Activated T-helper 17 cell treated with anti-CD3 and anti-CD28 coated beads, Interleukin-2, amount 50 U/mL, for 72 hours (primary cell): ENCODE data around the gene NGF. TPM values are rescaled to one million over a fixed set of nuclear protein-coding genes. Genes with fewer than 3 reads are reported as not detected.
"Not testable (repeated sequence)": the region's sequence is repeated elsewhere in the genome, so short reads cannot be mapped to it uniquely, and the experiment has no call there.

Experiments used
- ATAC-seq: fragments of 150-1000 bp; cut with Tn5 transposase; replicated peaks from 2 replicates; pipeline ENCODE4 v1.10.0; 2021; ENCODE audit warnings: mild to moderate bottlenecking, moderate library complexity
- H3K27ac Mint-ChIP-seq: one replicate; pipeline ENCODE4 v1.8.0; 2022; ENCODE audit warnings: mixed read lengths
- H3K27me3 Mint-ChIP-seq: one replicate; pipeline ENCODE4 v1.8.0; 2022; ENCODE audit warnings: mixed read lengths
- H3K36me3 Mint-ChIP-seq: one replicate; pipeline ENCODE4 v1.8.0; 2022; ENCODE audit warnings: low read depth, mild to moderate bottlenecking, mixed read lengths
- H3K4me1 Mint-ChIP-seq: one replicate; pipeline ENCODE4 v1.8.0; 2022; ENCODE audit warnings: mixed read lengths
- H3K4me3 Mint-ChIP-seq: one replicate; pipeline ENCODE4 v1.8.0; 2022; ENCODE audit warnings: mild to moderate bottlenecking, mixed read lengths
- H3K9me3 Mint-ChIP-seq: one replicate; pipeline ENCODE4 v1.8.0; 2022; ENCODE audit warnings: mixed read lengths
- total RNA-seq, 2 donors: library from RNA; stranded (reverse); gene quantifications; one replicate each; pipeline ENCODE4 v1.2.3, GENCODE V29; 2022

Gene NGF
- total RNA-seq, 2 donors from 2014 or later, result not detected

DNA sequence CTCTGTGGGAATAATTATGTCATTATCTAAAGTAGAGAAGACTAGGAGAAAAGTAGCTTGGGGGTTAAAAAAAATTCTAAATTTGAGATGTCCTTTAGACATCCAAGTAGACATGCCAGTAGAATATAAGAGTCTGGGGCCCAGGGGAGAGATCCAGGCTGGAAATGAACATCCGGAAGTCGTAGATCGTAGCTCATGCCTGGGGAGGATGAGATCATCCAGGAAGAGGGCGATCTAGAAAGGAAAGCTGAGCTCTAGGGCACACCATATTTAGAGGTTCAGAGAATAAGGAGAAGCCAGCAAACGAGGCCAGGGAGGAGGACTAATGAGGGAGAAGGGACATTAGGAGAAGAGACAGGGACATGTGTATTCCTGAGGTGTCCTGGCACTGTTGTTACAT is 12.2 kb downstream of the NGF start:
- Mint-ChIP-seq H3K9me3 (no peaks in the 10 kb centered on the region), H3K4me3 (no peak overlapping the region), H3K4me1 (no peaks in the 10 kb centered on the region), H3K27ac (no peak overlapping the region), H3K27me3 (peaks cover 37% of the 10 kb centered on the region), H3K36me3 (no peaks in the 10 kb centered on the region)
- no peak for ATAC-seq

GRCh38 chr1:115324649-115325420 is 13.2 kb downstream of the NGF start:
- Mint-ChIP-seq H3K36me3 (no peaks in the 10 kb centered on the region), H3K9me3 (no peaks in the 10 kb centered on the region), H3K4me3 (no peak overlapping the region), H3K4me1 (no peaks in the 10 kb centered on the region), H3K27ac (no peak overlapping the region), H3K27me3 (peaks cover 37% of the 10 kb centered on the region)
- no peak for ATAC-seq

DNA sequence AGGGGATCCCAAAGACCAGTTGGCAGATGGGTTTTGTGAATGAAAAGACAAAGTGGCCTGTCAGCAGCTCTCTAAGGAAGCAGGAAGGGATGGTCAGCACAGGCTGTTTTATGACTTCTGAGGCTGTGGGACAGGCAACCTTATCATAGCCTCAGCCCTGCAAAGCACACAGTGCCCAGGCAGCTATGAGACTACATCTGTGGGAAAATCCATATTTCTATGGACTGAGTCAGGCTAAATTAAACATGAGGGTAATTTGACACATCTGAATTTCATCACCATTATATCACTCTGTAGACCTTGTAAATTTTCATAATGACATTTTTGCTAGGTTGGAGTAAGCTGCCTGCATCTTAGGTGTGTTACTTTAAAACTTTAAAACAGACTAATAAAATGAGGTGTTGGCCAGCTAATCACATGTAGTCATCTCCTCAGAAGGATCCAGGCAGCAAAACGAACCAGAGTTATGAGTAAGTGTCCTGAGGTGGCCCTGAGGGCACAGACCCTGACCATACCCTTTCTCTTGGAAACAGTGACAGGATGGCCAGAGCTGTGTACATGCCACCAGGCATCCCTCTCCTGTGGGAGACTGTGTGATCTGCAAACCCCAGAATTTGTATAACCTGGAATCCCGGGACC is 14.6 kb downstream of the NGF start:
- Mint-ChIP-seq H3K4me3 (no peak overlapping the region), H3K27me3 (peaks cover 39% of the 10 kb centered on the region), H3K36me3 (no peaks in the 10 kb centered on the region), H3K4me1 (no peaks in the 10 kb centered on the region), H3K9me3 (no peaks in the 10 kb centered on the region), H3K27ac (no peak overlapping the region)
- ATAC-seq, result no peak

- no peaks in the 10 kb centered on the region for H3K36me3 Mint-ChIP-seq
- H3K27ac Mint-ChIP-seq, result no peak overlapping the region
- no peaks in the 10 kb centered on the region for H3K4me1 Mint-ChIP-seq
- peaks cover 39% of the 10 kb centered on the region for H3K27me3 Mint-ChIP-seq
- H3K4me3 Mint-ChIP-seq, result no peak overlapping the region
- no peak for ATAC-seq
- no peaks in the 10 kb centered on the region for H3K9me3 Mint-ChIP-seq
Measured at GRCh38 chr1:115322631-115323030, 15.4 kb downstream of the NGF start.

GRCh38 chr1:115320377-115320776 is 17.7 kb downstream of the NGF start:
- Mint-ChIP-seq H3K36me3 (no peaks in the 10 kb centered on the region), H3K27me3 (peaks cover 29% of the 10 kb centered on the region), H3K4me3 (no peak overlapping the region), H3K27ac (no peak overlapping the region), H3K4me1 (no peaks in the 10 kb centered on the region), H3K9me3 (no peaks in the 10 kb centered on the region)
- ATAC-seq, result no peak

GRCh38 chr1:115319706-115320105 is 18.3 kb downstream of the NGF start:
- Mint-ChIP-seq H3K36me3 (no peaks in the 10 kb centered on the region), H3K27me3 (peaks cover 31% of the 10 kb centered on the region), H3K9me3 (no peaks in the 10 kb centered on the region), H3K4me3 (no peak overlapping the region), H3K27ac (no peak overlapping the region), H3K4me1 (no peaks in the 10 kb centered on the region)
- ATAC-seq, result no peak

- H3K27me3 Mint-ChIP-seq, result peaks cover 19% of the 10 kb centered on the region
- no peaks in the 10 kb centered on the region for H3K4me1 Mint-ChIP-seq
- H3K4me3 Mint-ChIP-seq, result no peak overlapping the region
- no peak for ATAC-seq
- H3K36me3 Mint-ChIP-seq, result no peaks in the 10 kb centered on the region
- no peak overlapping the region for H3K27ac Mint-ChIP-seq
- H3K9me3 Mint-ChIP-seq, result no peaks in the 10 kb centered on the region
Measured at GRCh38 chr1:115317101-115318012, 20.7 kb downstream of the NGF start.

- Mint-ChIP-seq H3K4me1 (no peaks in the 10 kb centered on the region), H3K27ac (no peak overlapping the region), H3K36me3 (no peaks in the 10 kb centered on the region), H3K4me3 (no peak overlapping the region), H3K9me3 (no peaks in the 10 kb centered on the region), H3K27me3 (peaks cover 15% of the 10 kb centered on the region)
- ATAC-seq, result no peak
Measured at GRCh38 chr1:115314765-115315164, 23.3 kb downstream of the NGF start.

DNA sequence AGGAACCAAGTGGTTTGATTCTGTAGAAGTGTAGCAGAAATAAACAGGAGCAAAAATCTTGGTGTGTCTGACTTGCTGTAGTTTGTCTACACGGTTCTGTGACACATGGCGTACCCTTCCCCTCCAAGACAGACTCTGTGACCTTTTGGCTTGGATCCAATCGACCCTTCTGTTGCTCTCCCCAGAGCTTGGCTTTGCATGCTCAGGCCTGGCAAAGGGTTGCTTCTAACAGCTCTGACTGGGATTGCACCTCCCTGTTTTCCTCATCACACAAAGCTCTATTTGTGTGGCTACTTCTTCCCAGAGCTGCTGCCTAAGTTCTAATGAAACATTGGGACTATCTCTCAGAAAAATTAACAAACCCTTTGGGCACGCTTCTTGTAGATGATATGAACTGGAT is 24.0 kb downstream of the NGF start:
- Mint-ChIP-seq H3K4me3 (no peak overlapping the region), H3K36me3 (no peaks in the 10 kb centered on the region), H3K27me3 (peaks cover 12% of the 10 kb centered on the region), H3K4me1 (no peaks in the 10 kb centered on the region), H3K9me3 (no peaks in the 10 kb centered on the region), H3K27ac (no peak overlapping the region)
- ATAC-seq, result no peak

- peaks cover 13% of the 10 kb centered on the region for H3K27me3 Mint-ChIP-seq
- ATAC-seq, result no peak
- no peaks in the 10 kb centered on the region for H3K9me3 Mint-ChIP-seq
Measured at GRCh38 chr1:115313182-115313581, 24.9 kb downstream of the NGF start.

GRCh38 chr1:115312742-115313141 is 25.3 kb downstream of the NGF start:
- no peaks in the 10 kb centered on the region for H3K36me3 Mint-ChIP-seq
- ATAC-seq, result no peak
- H3K27ac Mint-ChIP-seq, result no peak overlapping the region
- peaks cover 14% of the 10 kb centered on the region for H3K27me3 Mint-ChIP-seq
- no peaks in the 10 kb centered on the region for H3K9me3 Mint-ChIP-seq
- H3K4me3 Mint-ChIP-seq, result no peak overlapping the region
- no peaks in the 10 kb centered on the region for H3K4me1 Mint-ChIP-seq

More at GRCh38 chr1:115313182-115313581, 24.9 kb downstream of the NGF start:
- Mint-ChIP-seq H3K4me3 (no peak overlapping the region), H3K4me1 (no peaks in the 10 kb centered on the region), H3K36me3 (no peaks in the 10 kb centered on the region), H3K27ac (no peak overlapping the region)

GRCh38 chr1:115311474-115311989 is 26.5 kb downstream of the NGF start:
- no peak overlapping the region for H3K4me3 Mint-ChIP-seq
- peaks cover 20% of the 10 kb centered on the region for H3K27me3 Mint-ChIP-seq
- no peaks in the 10 kb centered on the region for H3K9me3 Mint-ChIP-seq
- H3K27ac Mint-ChIP-seq, result no peak overlapping the region
- no peaks in the 10 kb centered on the region for H3K4me1 Mint-ChIP-seq
- H3K36me3 Mint-ChIP-seq, result no peaks in the 10 kb centered on the region
- ATAC-seq, result no peak

- H3K36me3 Mint-ChIP-seq, result no peaks in the 10 kb centered on the region
Measured at GRCh38 chr1:115310581-115311473, 27.2 kb downstream of the NGF start.

GRCh38 chr1:115309504-115309903 is 28.5 kb downstream of the NGF start:
- H3K27ac Mint-ChIP-seq, H3K4me1 Mint-ChIP-seq, ATAC-seq, H3K9me3 Mint-ChIP-seq, H3K4me3 Mint-ChIP-seq, H3K36me3 Mint-ChIP-seq: not testable (repeated sequence)
- H3K27me3 Mint-ChIP-seq, result peaks cover 17% of the 10 kb centered on the region

More at GRCh38 chr1:115310581-115311473, 27.2 kb downstream of the NGF start:
- Mint-ChIP-seq H3K27ac (no peak overlapping the region), H3K4me3 (no peak overlapping the region), H3K27me3 (peaks cover 22% of the 10 kb centered on the region), H3K4me1 (no peaks in the 10 kb centered on the region), H3K9me3 (no peaks in the 10 kb centered on the region)
- no peak for ATAC-seq
